ENCODE results near the gene IRAK1.

The IRAK1 gene

GRCh38 chrX:154027986-154028385 is 8.3 kb upstream of the IRAK1 start:
- DNase-seq: no peak
- TF ChIP-seq CTCF (IDR thresholded peaks at IDR 0.05): no peak
- Histone ChIP-seq H3K9me3 (no peaks in the 10 kb centered on the region), H3K4me1 (peaks cover 0 to 19% (median 4%) of the 10 kb centered on the region in 4 donors), H3K27ac (no peak overlapping the region), H3K27me3 (no peaks in the 10 kb centered on the region), H3K36me3 (peaks cover 27 to 33% (median 31%) of the 10 kb centered on the region in 3 donors), H3K4me3 (no peak overlapping the region)
- intact Hi-C loops (cut with DNase I; ENCODE audit: low total_unique reads): no loop called here

- intact Hi-C loops (cut with DNase I; ENCODE audit: low total_unique reads): no loop called here
- TF ChIP-seq CTCF (IDR thresholded peaks at IDR 0.05): no peak
- no peak for DNase-seq
- Histone ChIP-seq H3K4me1 (peaks cover 0 to 16% (median 0%) of the 10 kb centered on the region in 4 donors), H3K36me3 (peaks cover 24 to 30% (median 28%) of the 10 kb centered on the region in 3 donors), H3K9me3 (no peaks in the 10 kb centered on the region), H3K4me3 (no peak overlapping the region), H3K27ac (no peak overlapping the region), H3K27me3 (no peaks in the 10 kb centered on the region)
These were observed 7.3 kb upstream of the IRAK1 start for GRCh38 chrX:154027022-154027402.

- H3K4me1 ChIP-seq: peaks cover 0 to 16% (median 0%) of the 10 kb centered on the region in 4 donors
- H3K9me3 ChIP-seq: no peaks in the 10 kb centered on the region
- H3K36me3 ChIP-seq: peaks cover 18 to 24% (median 22%) of the 10 kb centered on the region in 3 donors
- H3K27ac ChIP-seq: no peak overlapping the region
- H3K4me3 ChIP-seq: no peak overlapping the region
- H3K27me3 ChIP-seq: no peaks in the 10 kb centered on the region
- no peak for DNase-seq
- TF ChIP-seq CTCF (IDR thresholded peaks at IDR 0.05): no peak
- intact Hi-C loops (cut with DNase I; ENCODE audit: low total_unique reads): no loop called here
These were observed 6.7 kb upstream of the IRAK1 start for GRCh38 chrX:154026136-154027021.

- no peaks in the 10 kb centered on the region for H3K9me3 ChIP-seq
- DNase-seq: no peak
- no peak for TF ChIP-seq CTCF (IDR thresholded peaks at IDR 0.05)
- H3K4me3 ChIP-seq: no peak overlapping the region
- no peaks in the 10 kb centered on the region for H3K27me3 ChIP-seq
- intact Hi-C loops (cut with DNase I; ENCODE audit: low total_unique reads): no loop called here
- peaks cover 0 to 26% (median 0%) of the 10 kb centered on the region in 4 donors for H3K4me1 ChIP-seq
- H3K27ac ChIP-seq: no peak overlapping the region
- H3K36me3 ChIP-seq: peaks cover 7 to 12% (median 11%) of the 10 kb centered on the region in 3 donors
These were observed 5.5 kb upstream of the IRAK1 start for GRCh38 chrX:154025230-154025629.

GRCh38 chrX:154024271-154024670 is 4.6 kb upstream of the IRAK1 start:
- TF ChIP-seq CTCF (IDR thresholded peaks at IDR 0.05): no peak

More at GRCh38 chrX:154024271-154024670, 4.6 kb upstream of the IRAK1 start:
- Histone ChIP-seq H3K4me1 (peaks cover 0 to 28% (median under 1%) of the 10 kb centered on the region in 4 donors), H3K36me3 (peaks cover 0 to 6% (median 1%) of the 10 kb centered on the region in 3 donors), H3K27ac (no peak overlapping the region), H3K9me3 (no peaks in the 10 kb centered on the region), H3K4me3 (no peak overlapping the region), H3K27me3 (no peaks in the 10 kb centered on the region)
- intact Hi-C loops (cut with DNase I; ENCODE audit: low total_unique reads): no loop called here
- no peak for DNase-seq

All from tibial artery (tissue), 4 donors.